Measurements from ENCODE around the gene DPEP2NB. TPM values are rescaled to one million over a fixed set of nuclear protein-coding genes. Genes with fewer than 3 reads are reported as not detected.

The DPEP2NB gene
- total and polyA plus RNA-seq, 2 donors (not counting 1 experiment from before 2014, with no cell fraction given), result not detected

- no peak overlapping the region for H3K9ac ChIP-seq (ENCODE audit: insufficient read depth, low read length)
These were observed 26.1 kb upstream of the DPEP2NB start for GRCh38 chr16:68041783-68042182.

GRCh38 chr16:68040506-68041288 lies 25.0 kb upstream of the DPEP2NB start:
- DNase-seq (ENCODE audit: low read depth in 2 of 2), result peak; percentile 41 to 57
- H3K36me3 ChIP-seq (ENCODE audit: control insufficient read depth, insufficient read depth, low read length), result peaks cover 4% of the 10 kb centered on the region
- H3K4me3 ChIP-seq (replicated peaks in 1 of 4; ENCODE audit: control extremely low read depth in 1 of 4, insufficient read depth in 1 of 4, low read depth in 3 of 4, low read length in 4 of 4), result no peak overlapping the region
- no peak overlapping the region for H3K4me2 ChIP-seq (ENCODE audit: extremely low read depth, insufficient read depth, low read length)
- no peak overlapping the region for H3K27ac ChIP-seq (ENCODE audit: insufficient read depth, low read length)
- no peaks in the 10 kb centered on the region for H3K9me3 ChIP-seq (ENCODE audit: control insufficient read depth, insufficient read depth, low read depth, low read length)
- H3K9ac ChIP-seq (ENCODE audit: insufficient read depth, low read length), result no peak overlapping the region
- H4K20me1 ChIP-seq (ENCODE audit: control insufficient read depth, extremely low read depth, insufficient read depth, low read length), result no peaks in the 10 kb centered on the region
- TF ChIP-seq EZH2 (IDR thresholded peaks at IDR 0.05; ENCODE audit: low read length, missing control alignments) (no peak), CTCF (conservative IDR thresholded peaks at IDR 0.05 in 1 of 2, IDR thresholded peaks at IDR 0.05 in 1 of 2; ENCODE audit: low read depth in 1 of 2, low read length in 2 of 2) (peak; percentile 81 to 88)
- no peaks in the 10 kb centered on the region for H3K79me2 ChIP-seq (ENCODE audit: control insufficient read depth, insufficient read depth, low read length)
- H3K27me3 ChIP-seq (ENCODE audit: control insufficient read depth, insufficient read depth, low read length), result no peaks in the 10 kb centered on the region
- H2AFZ ChIP-seq (ENCODE audit: low read length), result no peak overlapping the region
- no peaks in the 10 kb centered on the region for H3K4me1 ChIP-seq (ENCODE audit: control insufficient read depth, extremely low read depth, insufficient read depth, low read length)

More at GRCh38 chr16:68041783-68042182, 26.1 kb upstream of the DPEP2NB start:
- H3K4me3 ChIP-seq (replicated peaks in 1 of 4; ENCODE audit: control extremely low read depth in 1 of 4, insufficient read depth in 1 of 4, low read depth in 3 of 4, low read length in 4 of 4), result no peak overlapping the region
- peaks cover 4% of the 10 kb centered on the region for H3K36me3 ChIP-seq (ENCODE audit: control insufficient read depth, insufficient read depth, low read length)
- DNase-seq (ENCODE audit: low read depth in 2 of 2), result no peak
- no peak overlapping the region for H3K27ac ChIP-seq (ENCODE audit: insufficient read depth, low read length)
- no peak overlapping the region for H2AFZ ChIP-seq (ENCODE audit: low read length)
- H3K9me3 ChIP-seq (ENCODE audit: control insufficient read depth, insufficient read depth, low read depth, low read length), result no peaks in the 10 kb centered on the region
- no peaks in the 10 kb centered on the region for H3K27me3 ChIP-seq (ENCODE audit: control insufficient read depth, insufficient read depth, low read length)
- no peak overlapping the region for H3K4me2 ChIP-seq (ENCODE audit: extremely low read depth, insufficient read depth, low read length)
- TF ChIP-seq CTCF (conservative IDR thresholded peaks at IDR 0.05 in 1 of 2, IDR thresholded peaks at IDR 0.05 in 1 of 2; ENCODE audit: low read depth in 1 of 2, low read length in 2 of 2) (no peak), EZH2 (IDR thresholded peaks at IDR 0.05; ENCODE audit: low read length, missing control alignments) (no peak)
- no peaks in the 10 kb centered on the region for H3K4me1 ChIP-seq (ENCODE audit: control insufficient read depth, extremely low read depth, insufficient read depth, low read length)
- H4K20me1 ChIP-seq (ENCODE audit: control insufficient read depth, extremely low read depth, insufficient read depth, low read length), result no peaks in the 10 kb centered on the region
- H3K79me2 ChIP-seq (ENCODE audit: control insufficient read depth, insufficient read depth, low read length), result no peaks in the 10 kb centered on the region

- H3K4me1 ChIP-seq (ENCODE audit: control insufficient read depth, extremely low read depth, insufficient read depth, low read length), result no peaks in the 10 kb centered on the region
- H3K4me2 ChIP-seq (ENCODE audit: extremely low read depth, insufficient read depth, low read length), result no peak overlapping the region
- H3K9ac ChIP-seq (ENCODE audit: insufficient read depth, low read length), result no peak overlapping the region
- H3K79me2 ChIP-seq (ENCODE audit: control insufficient read depth, insufficient read depth, low read length), result no peaks in the 10 kb centered on the region
- H3K4me3 ChIP-seq (replicated peaks in 1 of 4; ENCODE audit: control extremely low read depth in 1 of 4, insufficient read depth in 1 of 4, low read depth in 3 of 4, low read length in 4 of 4), result no peak overlapping the region
- H4K20me1 ChIP-seq (ENCODE audit: control insufficient read depth, extremely low read depth, insufficient read depth, low read length), result no peaks in the 10 kb centered on the region
- no peak overlapping the region for H2AFZ ChIP-seq (ENCODE audit: low read length)
- H3K9me3 ChIP-seq (ENCODE audit: control insufficient read depth, insufficient read depth, low read depth, low read length), result no peaks in the 10 kb centered on the region
- H3K27me3 ChIP-seq (ENCODE audit: control insufficient read depth, insufficient read depth, low read length), result no peaks in the 10 kb centered on the region
- H3K36me3 ChIP-seq (ENCODE audit: control insufficient read depth, insufficient read depth, low read length), result peaks cover 4% of the 10 kb centered on the region
- no peak overlapping the region for H3K27ac ChIP-seq (ENCODE audit: insufficient read depth, low read length)
- no peak for DNase-seq (ENCODE audit: low read depth in 2 of 2)
- TF ChIP-seq EZH2 (IDR thresholded peaks at IDR 0.05; ENCODE audit: low read length, missing control alignments) (no peak), CTCF (conservative IDR thresholded peaks at IDR 0.05 in 1 of 2, IDR thresholded peaks at IDR 0.05 in 1 of 2; ENCODE audit: low read depth in 1 of 2, low read length in 2 of 2) (no peak)
These were observed 22.3 kb upstream of the DPEP2NB start for GRCh38 chr16:68037841-68038597.
